Measurements from ENCODE around the gene RND3. TPM values are rescaled to one million over a fixed set of nuclear protein-coding genes. Genes with fewer than 3 reads are reported as not detected.

RND3 gene
- total and polyA plus RNA-seq, 2 experiments from 2014 or later = 3.3 to 4.2 TPM

DNA sequence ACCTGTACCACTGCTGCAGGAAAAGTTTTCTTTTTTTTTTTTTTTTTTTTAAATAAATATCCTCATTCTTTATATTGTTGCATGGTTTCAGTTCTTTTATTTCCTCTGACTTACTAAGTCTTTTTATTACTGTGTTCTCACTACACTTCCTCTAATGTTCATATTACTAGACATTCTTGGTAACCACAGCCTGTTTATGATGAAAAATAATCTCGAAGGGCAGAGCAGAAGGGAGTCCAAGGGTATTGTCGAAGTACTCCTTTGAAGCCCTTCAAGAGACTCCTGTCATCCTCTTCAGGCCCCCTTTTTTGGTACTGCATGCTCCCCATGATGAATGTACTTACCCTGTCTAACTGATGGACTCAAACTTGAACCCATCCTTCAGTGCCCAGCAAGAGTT lies 61.2 kb downstream of the RND3 start:
- no peak overlapping the region for H3K27ac ChIP-seq
- H3K4me1 ChIP-seq (ENCODE audit: low read depth) = no peaks in the 10 kb centered on the region
- H3K36me3 ChIP-seq = no peaks in the 10 kb centered on the region
- TF ChIP-seq, protein P1, sequence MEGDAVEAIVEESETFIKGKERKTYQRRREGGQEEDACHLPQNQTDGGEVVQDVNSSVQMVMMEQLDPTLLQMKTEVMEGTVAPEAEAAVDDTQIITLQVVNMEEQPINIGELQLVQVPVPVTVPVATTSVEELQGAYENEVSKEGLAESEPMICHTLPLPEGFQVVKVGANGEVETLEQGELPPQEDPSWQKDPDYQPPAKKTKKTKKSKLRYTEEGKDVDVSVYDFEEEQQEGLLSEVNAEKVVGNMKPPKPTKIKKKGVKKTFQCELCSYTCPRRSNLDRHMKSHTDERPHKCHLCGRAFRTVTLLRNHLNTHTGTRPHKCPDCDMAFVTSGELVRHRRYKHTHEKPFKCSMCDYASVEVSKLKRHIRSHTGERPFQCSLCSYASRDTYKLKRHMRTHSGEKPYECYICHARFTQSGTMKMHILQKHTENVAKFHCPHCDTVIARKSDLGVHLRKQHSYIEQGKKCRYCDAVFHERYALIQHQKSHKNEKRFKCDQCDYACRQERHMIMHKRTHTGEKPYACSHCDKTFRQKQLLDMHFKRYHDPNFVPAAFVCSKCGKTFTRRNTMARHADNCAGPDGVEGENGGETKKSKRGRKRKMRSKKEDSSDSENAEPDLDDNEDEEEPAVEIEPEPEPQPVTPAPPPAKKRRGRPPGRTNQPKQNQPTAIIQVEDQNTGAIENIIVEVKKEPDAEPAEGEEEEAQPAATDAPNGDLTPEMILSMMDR (IDR thresholded peaks at IDR 0.05; ENCODE audit: low read depth, low read length) = no peak
- no peaks in the 10 kb centered on the region for H3K9me3 ChIP-seq (ENCODE audit: low read depth)
- no peak for DNase-seq (ENCODE audit: low read depth in 1 of 2, low spot score in 1 of 2)
- no peak overlapping the region for H3K4me3 ChIP-seq
- H3K27me3 ChIP-seq = no peaks in the 10 kb centered on the region

DNA sequence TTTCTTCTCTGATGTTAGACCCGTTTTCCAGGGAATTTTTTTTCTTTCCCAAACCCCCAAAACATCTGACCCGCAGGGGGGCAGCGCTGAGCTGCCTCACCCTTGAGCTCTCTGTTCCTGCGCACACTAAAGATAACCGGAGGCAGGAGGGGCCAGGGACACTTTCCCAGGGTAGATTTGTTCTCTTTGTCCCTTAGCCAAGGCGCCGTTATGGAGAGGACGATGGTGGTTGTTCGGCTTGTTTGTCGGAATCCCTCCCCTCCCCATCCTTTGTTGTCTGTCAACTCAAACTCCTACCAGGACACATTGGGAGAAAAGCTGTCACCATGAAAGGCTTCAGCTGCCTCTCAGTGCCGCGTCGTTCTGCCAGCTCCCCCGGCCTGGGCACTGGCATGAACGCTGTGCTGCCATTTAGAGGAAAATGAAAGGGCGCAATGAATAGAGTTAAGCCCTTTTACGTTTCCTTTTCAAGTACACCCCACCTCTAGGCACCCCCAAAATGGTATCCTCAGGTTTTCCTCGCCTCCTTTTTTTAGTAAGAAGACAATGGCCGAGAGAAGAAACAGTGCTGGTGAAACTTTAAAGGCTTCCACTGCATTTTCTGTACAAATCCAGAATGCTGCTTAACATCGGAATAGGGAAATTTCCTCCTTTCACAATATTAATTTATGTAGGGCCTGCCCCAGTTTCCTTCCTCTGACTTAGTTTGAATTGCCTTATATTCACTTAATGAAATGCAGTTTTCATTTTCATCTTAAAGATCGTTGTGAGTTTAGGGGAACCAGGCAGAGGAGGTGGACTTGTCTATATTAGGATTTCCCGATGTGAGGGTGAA lies 62.1 kb downstream of the RND3 start:
- peak in 1 of 2 donors; percentile 40 for DNase-seq (ENCODE audit: low read depth in 1 of 2, low spot score in 1 of 2)
- TF ChIP-seq, protein P1 (IDR thresholded peaks at IDR 0.05; ENCODE audit: low read depth, low read length) = peak; percentile 47

DNA sequence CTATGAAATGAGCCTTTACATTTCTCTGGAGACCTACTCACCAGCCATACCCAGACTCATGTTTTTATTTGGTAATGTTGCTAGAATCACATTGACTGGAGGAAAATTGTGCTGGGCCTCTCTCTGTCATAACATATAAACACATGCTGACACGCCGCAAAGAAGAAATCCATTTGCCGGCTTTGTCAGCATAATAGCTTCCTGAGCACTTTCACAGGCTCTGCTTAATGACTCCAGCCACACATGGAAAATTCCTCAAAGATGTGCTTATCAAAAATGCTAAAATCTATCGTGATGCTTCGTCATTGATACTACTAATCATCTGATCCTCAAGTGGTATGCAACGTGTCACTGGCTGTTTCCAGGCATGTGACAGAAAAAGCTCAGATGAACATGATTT lies 63.1 kb downstream of the RND3 start:
- Histone ChIP-seq H3K27ac (no peak overlapping the region), H3K4me1 (ENCODE audit: low read depth) (no peaks in the 10 kb centered on the region)

More for the DNA sequence above, 62.1 kb downstream of the RND3 start:
- H3K27ac ChIP-seq = no peak overlapping the region
- H3K4me1 ChIP-seq (ENCODE audit: low read depth) = no peaks in the 10 kb centered on the region
- no peaks in the 10 kb centered on the region for H3K9me3 ChIP-seq (ENCODE audit: low read depth)
- H3K36me3 ChIP-seq = no peaks in the 10 kb centered on the region
- no peaks in the 10 kb centered on the region for H3K27me3 ChIP-seq
- no peak overlapping the region for H3K4me3 ChIP-seq

DNA sequence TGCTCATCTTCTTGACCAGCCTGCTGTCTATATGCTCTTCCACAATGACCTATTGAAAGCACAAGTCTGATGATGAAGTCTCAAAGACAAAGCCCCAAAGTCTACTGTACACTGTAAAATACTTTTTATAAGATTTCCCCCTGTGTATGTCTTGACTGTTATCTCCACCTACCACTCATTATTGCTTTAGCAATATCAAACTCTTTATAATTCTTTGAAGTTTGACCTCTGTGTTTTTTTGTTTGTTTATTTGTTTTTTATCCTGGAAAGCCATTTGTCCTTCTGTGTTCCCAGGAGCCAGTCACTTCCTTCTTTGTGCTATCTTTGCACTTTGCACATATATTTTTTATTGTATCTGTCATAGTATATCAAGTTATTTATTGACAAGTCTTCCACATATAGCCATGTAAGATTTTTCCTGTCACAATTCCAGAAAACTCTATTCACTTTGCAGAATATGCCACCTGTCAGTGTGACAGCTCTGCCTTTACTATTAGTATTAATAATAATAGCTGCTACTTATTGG lies 66.3 kb downstream of the RND3 start:
- DNase-seq (ENCODE audit: low read depth in 1 of 2, low spot score in 1 of 2) = no peak
- Histone ChIP-seq H3K27me3 (no peaks in the 10 kb centered on the region), H3K4me1 (ENCODE audit: low read depth) (no peaks in the 10 kb centered on the region), H3K9me3 (ENCODE audit: low read depth) (no peaks in the 10 kb centered on the region), H3K27ac (no peak overlapping the region), H3K4me3 (no peak overlapping the region), H3K36me3 (no peaks in the 10 kb centered on the region)
- TF ChIP-seq, protein P1 (IDR thresholded peaks at IDR 0.05; ENCODE audit: low read depth, low read length) = no peak

More for the DNA sequence above, 63.1 kb downstream of the RND3 start:
- Histone ChIP-seq H3K9me3 (ENCODE audit: low read depth) (no peaks in the 10 kb centered on the region), H3K27me3 (no peaks in the 10 kb centered on the region), H3K4me3 (no peak overlapping the region), H3K36me3 (no peaks in the 10 kb centered on the region)
- TF ChIP-seq, protein P1 (IDR thresholded peaks at IDR 0.05; ENCODE audit: low read depth, low read length) = no peak
- DNase-seq (ENCODE audit: low read depth in 1 of 2, low spot score in 1 of 2) = no peak

DNA sequence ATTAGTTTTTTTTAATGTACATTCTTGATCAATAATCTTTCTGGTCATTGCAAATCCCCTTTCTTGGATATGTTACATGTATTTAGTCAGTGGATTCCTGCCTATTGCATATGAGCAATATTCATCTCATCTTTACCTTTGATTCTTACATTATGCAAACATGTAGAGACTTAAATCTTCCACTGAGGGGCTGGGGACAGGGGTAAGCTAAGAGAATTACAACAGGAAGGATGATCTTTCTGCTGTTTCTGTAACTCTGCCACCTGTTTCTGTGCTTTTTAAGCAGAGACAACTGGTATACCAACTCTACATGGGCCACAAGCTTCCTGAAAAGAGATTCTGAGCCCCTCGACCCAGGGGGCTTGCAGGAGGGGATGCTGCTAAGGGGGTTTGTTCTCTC lies 68.6 kb downstream of the RND3 start:
- no peaks in the 10 kb centered on the region for H3K36me3 ChIP-seq
- DNase-seq (ENCODE audit: low read depth in 1 of 2, low spot score in 1 of 2) = no peak
- no peaks in the 10 kb centered on the region for H3K27me3 ChIP-seq
- no peak overlapping the region for H3K27ac ChIP-seq
- TF ChIP-seq, protein P1 (IDR thresholded peaks at IDR 0.05; ENCODE audit: low read depth, low read length) = no peak
- H3K4me1 ChIP-seq (ENCODE audit: low read depth) = no peaks in the 10 kb centered on the region
- H3K4me3 ChIP-seq = no peak overlapping the region
- H3K9me3 ChIP-seq (ENCODE audit: low read depth) = no peaks in the 10 kb centered on the region

Measured in cardiac muscle cell (in vitro differentiated cells and primary cell).